HL-60 (cell line): ENCODE measurements around the gene KCTD16.

Source experiments
- CTCF ChIP-seq: IDR thresholded peaks from one replicate; pipeline ENCODE4 v1.5.1; 2011; ENCODE audit warnings: low read length, control low read depth, inconsistent platforms; ENCODE audit not compliant: insufficient read depth
- GABPA ChIP-seq: IDR thresholded peaks from 2 replicates; pipeline ENCODE4 v1.6.1; 2012; ENCODE audit warnings: low read depth
- POLR2AphosphoS5 ChIP-seq: IDR thresholded peaks from 2 replicates; pipeline ENCODE4 v1.6.1; 2012; ENCODE audit warnings: low read depth
- REST ChIP-seq: IDR thresholded peaks from 2 replicates; pipeline ENCODE4 v1.6.1; 2012; ENCODE audit warnings: low read depth; ENCODE audit not compliant: insufficient replicate concordance

GRCh38 chr5:144361406-144361805 lies 190.7 kb downstream of the KCTD16 start:
- TF ChIP-seq POLR2AphosphoS5 (no peak), CTCF (no peak), REST (no peak), GABPA (no peak)
